H54 (cell line): ENCODE measurements around the gene IGSF3.
"Not testable (repeated sequence)": the region's sequence is repeated elsewhere in the genome, so short reads cannot be mapped to it uniquely, and the experiment has no call there.

Experiments
- DNase-seq: peaks from one replicate; pipeline ENCODE4 v3.0.0; 2011; ENCODE audit warnings: low spot score, mixed read lengths; ENCODE audit not compliant: insufficient read length
- FAIRE-seq: peaks from 3 replicates; lab custom pipeline; 2011; peaks lifted over from hg19 to GRCh38; lab: Jason Lieb, UNC
- POLR2A ChIP-seq: IDR thresholded peaks from 2 replicates; pipeline ENCODE4 v1.6.1; 2011; ENCODE audit warnings: low read depth, mild to moderate bottlenecking, low read length

The IGSF3 gene

GRCh38 chr1:116605315-116605714 is 62.2 kb downstream of the IGSF3 start:
- FAIRE-seq (no peak), DNase-seq (no peak)
- TF ChIP-seq POLR2A, result no peak

- FAIRE-seq, DNase-seq: not testable (repeated sequence)
Observed at GRCh38 chr1:116604408-116604807, 63.1 kb downstream of the IGSF3 start.

GRCh38 chr1:116603646-116604045 is 63.9 kb downstream of the IGSF3 start:
- not testable (repeated sequence) for DNase-seq, FAIRE-seq

GRCh38 chr1:116599369-116599768 is 68.2 kb downstream of the IGSF3 start:
- DNase-seq, FAIRE-seq: not testable (repeated sequence)

- DNase-seq, FAIRE-seq: not testable (repeated sequence)
Observed at GRCh38 chr1:116598420-116599036, 69.0 kb downstream of the IGSF3 start.

GRCh38 chr1:116597388-116597787 is 70.1 kb downstream of the IGSF3 start:
- FAIRE-seq, DNase-seq: not testable (repeated sequence)

- not testable (repeated sequence) for FAIRE-seq, DNase-seq
Observed at GRCh38 chr1:116596742-116597307, 70.7 kb downstream of the IGSF3 start.

- DNase-seq, result not testable (repeated sequence)
- peak; percentile 71 for FAIRE-seq
Observed at GRCh38 chr1:116595946-116596741, 71.4 kb downstream of the IGSF3 start.

- FAIRE-seq, DNase-seq: not testable (repeated sequence)
Observed at GRCh38 chr1:116595065-116595840, 72.3 kb downstream of the IGSF3 start.

- not testable (repeated sequence) for FAIRE-seq, DNase-seq
Observed at GRCh38 chr1:116593977-116594376, 73.6 kb downstream of the IGSF3 start.

- FAIRE-seq, DNase-seq: not testable (repeated sequence)
Observed at GRCh38 chr1:116593401-116593800, 74.1 kb downstream of the IGSF3 start.

GRCh38 chr1:116591951-116592605 is 75.5 kb downstream of the IGSF3 start:
- not testable (repeated sequence) for FAIRE-seq, DNase-seq

- DNase-seq, FAIRE-seq: not testable (repeated sequence)
Observed at GRCh38 chr1:116591006-116591950, 76.3 kb downstream of the IGSF3 start.

- FAIRE-seq, DNase-seq: not testable (repeated sequence)
Observed at GRCh38 chr1:116590359-116591005, 77.1 kb downstream of the IGSF3 start.

GRCh38 chr1:116589101-116589735 is 78.3 kb downstream of the IGSF3 start:
- DNase-seq (peak; percentile 40), FAIRE-seq (peak; percentile 94)
